ENCODE results near the gene INO80D. TPM values are rescaled to one million over a fixed set of nuclear protein-coding genes. Genes with fewer than 3 reads are reported as not detected.
"Not testable (repeated sequence)": the region's sequence is repeated elsewhere in the genome, so short reads cannot be mapped to it uniquely, and the experiment has no call there.

INO80D gene
- total RNA-seq, 1 donor from 2014 or later = 21.1 TPM

- DNase-seq = peak; percentile 80
These were observed 1.5 kb downstream of the INO80D start for GRCh38 chr2:206084439-206084869.

- peak; percentile 11 for DNase-seq
These were observed 2.2 kb downstream of the INO80D start for GRCh38 chr2:206083602-206084438.

GRCh38 chr2:206082298-206082843 lies 3.6 kb downstream of the INO80D start:
- DNase-seq = no peak

GRCh38 chr2:206080927-206081326 lies 5.0 kb downstream of the INO80D start:
- no peak for DNase-seq

GRCh38 chr2:206079699-206080465 lies 6.1 kb downstream of the INO80D start:
- no peak for DNase-seq

GRCh38 chr2:206077879-206078278 lies 8.1 kb downstream of the INO80D start:
- not testable (repeated sequence) for DNase-seq

- no peak for DNase-seq
These were observed 10.9 kb downstream of the INO80D start for GRCh38 chr2:206075113-206075512.

GRCh38 chr2:206071807-206072206 lies 14.2 kb downstream of the INO80D start:
- no peak for DNase-seq

GRCh38 chr2:206069417-206069816 lies 16.6 kb downstream of the INO80D start:
- no peak for DNase-seq

- DNase-seq = no peak
These were observed 17.8 kb downstream of the INO80D start for GRCh38 chr2:206068207-206068606.

GRCh38 chr2:206064077-206064476 lies 21.9 kb downstream of the INO80D start:
- no peak for DNase-seq

- no peak for DNase-seq
These were observed 22.3 kb downstream of the INO80D start for GRCh38 chr2:206063635-206064034.

- DNase-seq = no peak
These were observed 23.2 kb downstream of the INO80D start for GRCh38 chr2:206062724-206063123.

GRCh38 chr2:206056286-206056685 lies 29.7 kb downstream of the INO80D start:
- no peak for DNase-seq

- DNase-seq = no peak
These were observed 31.0 kb downstream of the INO80D start for GRCh38 chr2:206054952-206055351.

- DNase-seq = no peak
These were observed 34.1 kb downstream of the INO80D start for GRCh38 chr2:206051912-206052311.

GRCh38 chr2:206049392-206049791 lies 36.6 kb downstream of the INO80D start:
- no peak for DNase-seq

- no peak for DNase-seq
These were observed 40.7 kb downstream of the INO80D start for GRCh38 chr2:206045251-206045650.

GRCh38 chr2:206040525-206040924 lies 45.4 kb downstream of the INO80D start:
- no peak for DNase-seq

- DNase-seq = not testable (repeated sequence)
These were observed 50.6 kb downstream of the INO80D start for GRCh38 chr2:206035393-206035792.

- not testable (repeated sequence) for DNase-seq
These were observed 52.5 kb downstream of the INO80D start for GRCh38 chr2:206033452-206033851.

- no peak for DNase-seq
These were observed 53.9 kb downstream of the INO80D start for GRCh38 chr2:206031950-206032567.

All from tongue (tissue), 2 donors.